H1 (cell line): Measurements from ENCODE around the gene AGPAT2. TPM values are rescaled to one million over a fixed set of nuclear protein-coding genes. Genes with fewer than 3 reads are reported as not detected.

ENCODE experiments used
- SP1 ChIP-seq: IDR thresholded peaks from 2 replicates; pipeline ENCODE4 v1.6.1; 2011; ENCODE audit warnings: low read depth, low read length
- polyA plus RNA-seq, 7 experiments: library from polyadenylated mRNA; depleted of rRNA in 3 of 7; stranded (reverse) in 5 of 7; unstranded in 2 of 7; fragments of >200 nt in 5 of 7; fragments of 200-250 nt in 2 of 7; gene quantifications; 1 replicate in 5 of 7; 2 replicates in 1 of 7; 4 replicates in 1 of 7; pipeline versions ENCODE4 v1.2.1 to v1.2.3, GENCODE V29; 2011 to 2013; ENCODE audit warnings: missing spikeins in 2 of 7, mixed read lengths in 2 of 7
- total RNA-seq: library from RNA; stranded (reverse); fragmentation: NEBNext Ultra II Directional; extraction: Animal tissue kit (Norgen Biotek cat#: 25700); gene quantifications from 2 replicates; pipeline ENCODE4 v1.2.1, GENCODE V29; 2021

Gene AGPAT2
- total and polyA plus RNA-seq, 2 of the 8 experiments (the other 6 are each of a cell fraction or from before 2014, with no cell fraction given): 31.6 to 37.6 TPM

GRCh38 chr9:136692185-136693134, 5.2 kb upstream of the AGPAT2 start (continued):
- no peak for TF ChIP-seq SP1
